ENCODE measurements around the gene ITPRIPL2.

GRCh38 chr16:19089410-19089955 lies 24.3 kb upstream of the ITPRIPL2 start:
- no peak for TF ChIP-seq ZNF263 (CRISPR knock-in tag; IDR thresholded peaks at IDR 0.05)
- no peak for TF ChIP-seq IRF2 (CRISPR knock-in tag; IDR thresholded peaks at IDR 0.05)
- no peak for TF ChIP-seq ZNF674 (CRISPR knock-in tag; IDR thresholded peaks at IDR 0.05; ENCODE audit: low read depth)

Measured in HepG2 (cell line).